Activated T-cell treated with anti-CD3 and anti-CD28 coated beads for 1 hour (primary cell): Measurements from ENCODE around the gene EPS8.

Experiments
- DNase-seq: peaks from one replicate; pipeline ENCODE4 v3.0.0-alpha.2; 2020; ENCODE audit warnings: low read depth

EPS8 gene

DNA sequence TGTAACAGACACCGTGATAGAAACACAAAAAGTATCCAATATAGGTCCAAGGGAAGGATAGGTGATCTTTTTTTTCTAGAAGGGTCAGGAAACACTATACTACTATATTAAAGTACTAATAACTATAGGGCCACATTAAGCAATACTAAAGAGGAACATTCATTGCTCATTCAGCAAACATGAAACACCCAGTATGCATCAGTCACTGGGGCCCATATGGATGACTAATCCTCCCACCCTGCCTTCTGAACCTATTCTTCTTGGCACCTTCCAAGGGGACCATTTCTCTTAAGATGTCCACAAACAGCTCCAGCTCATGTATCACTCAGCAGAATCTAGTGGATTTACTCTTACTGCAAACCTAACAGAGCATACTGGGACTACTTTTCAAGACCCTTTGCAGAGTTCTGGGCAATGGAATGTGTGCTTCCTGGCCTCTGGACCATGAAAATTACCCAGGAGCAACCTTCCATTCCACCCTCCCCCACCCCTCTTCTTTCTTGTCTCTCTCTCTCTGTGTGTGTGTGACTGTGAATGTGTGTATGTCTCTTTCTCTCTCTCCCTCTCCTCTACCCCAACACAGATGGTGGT is 187.9 kb downstream of the EPS8 start:
- DNase-seq = no peak

DNA sequence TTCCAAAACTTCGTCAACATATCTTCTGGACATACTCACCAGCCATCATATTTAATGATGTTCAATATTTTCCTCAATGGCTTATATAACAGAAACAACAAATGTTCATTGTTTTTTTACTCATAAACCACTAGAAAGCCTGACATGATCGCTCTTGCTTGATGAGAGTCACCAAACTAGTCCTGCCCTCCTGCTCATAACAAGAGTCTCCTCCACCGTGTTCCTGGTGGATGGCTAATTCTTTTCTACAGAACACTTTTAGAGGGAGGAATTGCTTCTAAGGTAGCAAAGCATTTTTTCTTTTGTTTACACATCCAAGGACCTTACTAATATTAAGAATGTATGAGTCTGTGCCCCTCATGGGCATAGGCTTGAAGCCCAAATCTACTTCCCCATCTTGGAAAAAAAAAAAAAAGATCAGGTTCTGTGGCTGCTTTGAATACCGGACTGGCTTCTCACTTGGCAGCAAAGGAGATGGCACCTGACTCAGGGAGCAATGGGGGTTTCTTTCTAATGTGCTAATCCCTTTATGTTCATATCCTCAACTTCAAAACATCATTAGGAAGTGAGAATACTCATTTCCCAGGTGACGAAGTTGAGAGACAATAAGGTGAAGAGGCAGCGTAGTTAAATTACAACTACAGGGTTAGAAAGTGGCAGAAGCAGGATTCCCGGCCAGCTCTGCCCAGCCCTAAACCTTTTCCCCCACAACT is 188.8 kb downstream of the EPS8 start:
- no peak for DNase-seq

DNA sequence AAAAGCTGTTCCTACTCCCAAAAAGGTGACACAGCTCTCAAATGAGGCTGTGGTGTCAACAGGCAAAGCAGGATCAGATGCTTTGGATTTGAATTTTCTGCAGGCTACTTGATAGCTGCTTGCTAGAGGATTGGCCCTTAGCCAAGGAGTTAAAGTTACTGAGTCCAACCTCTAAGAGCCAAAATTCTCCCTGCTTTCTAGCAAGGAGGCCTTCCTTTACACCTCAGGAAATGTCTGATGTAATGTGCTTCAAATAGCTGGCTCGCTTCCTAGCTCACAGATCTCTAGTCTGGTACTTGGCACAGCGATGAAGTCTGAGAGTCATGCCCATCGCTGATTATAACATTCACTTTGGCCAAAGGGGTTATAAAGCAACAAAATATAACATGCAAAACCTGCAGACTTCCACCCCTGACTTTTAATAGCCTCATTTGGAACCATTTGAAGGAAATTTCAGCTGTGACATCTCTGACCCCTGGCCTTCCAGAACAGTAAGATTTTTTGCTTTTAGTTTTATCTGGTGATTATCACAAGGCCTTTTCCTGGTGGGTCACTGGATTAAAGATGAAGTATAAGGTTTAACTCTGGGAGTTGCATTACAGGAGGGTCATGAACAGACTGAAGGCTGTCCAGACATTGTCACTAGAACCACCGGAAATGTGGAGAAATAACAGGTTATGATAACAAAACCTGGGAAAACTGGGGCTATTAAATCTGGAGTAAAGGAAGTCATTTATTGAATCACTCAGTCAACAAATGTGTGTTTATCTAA is 189.7 kb downstream of the EPS8 start:
- DNase-seq = no peak

DNA sequence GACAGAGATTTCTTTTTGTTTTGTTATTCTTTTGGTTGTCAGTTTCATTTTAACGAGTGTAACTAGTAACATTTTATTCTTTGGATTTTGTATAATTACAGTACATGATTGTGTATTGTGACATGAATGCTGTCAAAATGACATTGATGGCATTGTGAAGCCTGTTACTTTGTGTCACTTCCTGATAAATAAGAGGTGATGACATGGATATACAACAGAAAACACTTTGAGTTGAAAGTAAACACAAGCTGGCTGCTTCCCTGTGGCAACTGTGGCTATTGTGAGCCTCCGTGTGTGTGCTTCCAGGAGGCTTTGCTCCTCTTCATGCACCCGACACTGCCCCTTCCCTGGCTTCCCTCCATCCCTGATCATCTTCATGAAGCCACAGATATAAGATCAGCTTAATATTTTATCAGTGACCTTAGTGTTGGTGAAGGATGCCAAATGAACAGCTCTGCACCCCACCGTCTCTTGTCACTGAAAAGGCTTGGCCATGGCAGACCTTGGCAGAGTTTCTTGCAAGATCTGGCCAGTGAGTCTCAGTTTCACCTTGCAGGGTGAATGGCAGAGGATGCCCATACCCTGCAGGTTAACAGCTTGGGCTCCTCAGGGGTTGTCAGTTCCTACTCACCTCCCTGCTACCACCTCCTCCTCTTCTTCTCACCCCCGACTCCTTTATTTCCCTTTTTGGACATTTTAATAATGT is 191.9 kb downstream of the EPS8 start:
- DNase-seq = no peak

DNA sequence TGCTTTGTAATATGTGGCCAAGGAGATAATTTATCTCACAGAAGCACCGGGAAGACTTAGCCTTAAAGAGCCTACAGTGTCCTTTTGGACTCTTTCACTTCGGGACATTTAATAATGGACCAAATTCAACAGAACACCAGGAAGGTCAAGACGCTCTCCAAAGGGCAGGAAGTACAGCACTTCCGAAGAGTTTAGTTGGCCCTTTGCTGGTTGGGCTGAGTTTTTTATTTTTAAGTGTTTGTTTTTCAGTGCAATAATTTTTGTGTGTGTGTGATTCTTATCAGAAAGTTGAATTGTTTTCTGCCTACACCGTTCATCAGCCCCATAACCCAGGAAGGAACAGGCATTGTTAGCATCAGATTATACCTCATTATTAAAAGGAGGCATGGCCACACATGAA is 193.0 kb downstream of the EPS8 start:
- no peak for DNase-seq

DNA sequence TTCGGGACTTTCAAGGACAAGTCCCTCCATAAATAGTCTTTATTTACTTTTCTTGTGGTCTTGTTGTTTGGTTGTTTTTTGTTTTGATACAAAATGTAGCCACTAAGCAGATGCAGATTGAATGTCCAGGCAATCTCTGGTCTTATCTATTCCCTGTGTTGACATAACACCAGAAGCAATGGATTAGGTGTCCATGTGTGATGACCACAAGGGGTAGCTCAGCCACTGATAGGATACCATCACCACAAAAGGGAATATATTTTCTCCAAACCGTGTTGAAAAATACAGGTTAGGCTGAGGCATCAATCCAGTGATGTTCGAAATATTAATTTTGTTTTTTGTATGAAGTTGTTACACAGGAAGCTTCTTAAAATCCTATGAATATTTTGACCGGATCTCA is 196.3 kb downstream of the EPS8 start:
- no peak for DNase-seq

DNA sequence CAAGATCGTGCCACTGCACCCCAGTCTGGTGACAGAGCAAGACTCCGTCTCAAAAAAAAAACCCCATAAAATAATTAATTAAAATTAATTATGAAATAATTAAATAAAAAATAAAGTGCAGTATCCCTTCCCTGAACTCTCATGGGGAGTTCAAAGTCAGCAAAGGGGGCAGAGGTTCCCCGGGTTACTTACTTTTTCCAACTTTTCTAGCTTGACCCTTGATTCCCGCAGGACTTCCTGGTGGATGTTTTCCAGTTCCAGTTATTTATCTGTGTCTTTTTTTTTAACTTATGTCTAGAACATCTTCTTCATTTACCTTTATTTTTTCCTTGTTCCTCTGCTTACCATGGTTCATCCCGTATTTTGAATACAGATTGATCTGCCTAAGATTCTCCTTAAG is 197.4 kb downstream of the EPS8 start:
- no peak for DNase-seq

DNA sequence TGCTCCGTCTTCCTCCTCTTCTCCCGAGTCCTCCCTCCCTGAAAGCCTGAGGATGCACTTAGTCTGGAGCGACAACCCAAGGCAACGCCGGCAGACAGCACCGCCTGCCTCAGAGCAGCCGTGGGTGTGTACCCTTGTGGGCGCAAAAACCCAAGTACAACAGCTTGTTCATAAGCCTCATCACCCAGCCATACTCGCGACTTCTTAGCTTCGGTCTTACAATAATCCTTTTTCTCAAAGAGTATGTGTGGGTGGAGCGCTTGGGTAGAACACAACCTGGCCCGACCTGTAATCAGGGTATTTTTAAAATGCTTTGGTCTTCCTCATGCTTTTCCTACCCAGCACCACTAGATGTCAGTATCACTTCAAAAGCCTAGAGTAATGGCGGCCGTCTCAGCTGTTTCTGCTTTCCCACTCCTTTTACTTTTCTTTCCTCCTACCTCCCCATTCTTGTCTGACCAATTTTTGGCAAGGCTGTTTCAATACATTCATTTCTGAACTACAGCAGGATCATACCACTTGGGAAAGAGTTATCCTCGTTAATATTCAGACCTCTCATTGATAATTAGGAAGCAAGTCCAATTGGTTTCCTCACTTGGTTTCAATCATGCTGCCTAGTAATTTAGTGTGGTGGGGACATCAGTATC is 198.9 kb downstream of the EPS8 start:
- DNase-seq = no peak

DNA sequence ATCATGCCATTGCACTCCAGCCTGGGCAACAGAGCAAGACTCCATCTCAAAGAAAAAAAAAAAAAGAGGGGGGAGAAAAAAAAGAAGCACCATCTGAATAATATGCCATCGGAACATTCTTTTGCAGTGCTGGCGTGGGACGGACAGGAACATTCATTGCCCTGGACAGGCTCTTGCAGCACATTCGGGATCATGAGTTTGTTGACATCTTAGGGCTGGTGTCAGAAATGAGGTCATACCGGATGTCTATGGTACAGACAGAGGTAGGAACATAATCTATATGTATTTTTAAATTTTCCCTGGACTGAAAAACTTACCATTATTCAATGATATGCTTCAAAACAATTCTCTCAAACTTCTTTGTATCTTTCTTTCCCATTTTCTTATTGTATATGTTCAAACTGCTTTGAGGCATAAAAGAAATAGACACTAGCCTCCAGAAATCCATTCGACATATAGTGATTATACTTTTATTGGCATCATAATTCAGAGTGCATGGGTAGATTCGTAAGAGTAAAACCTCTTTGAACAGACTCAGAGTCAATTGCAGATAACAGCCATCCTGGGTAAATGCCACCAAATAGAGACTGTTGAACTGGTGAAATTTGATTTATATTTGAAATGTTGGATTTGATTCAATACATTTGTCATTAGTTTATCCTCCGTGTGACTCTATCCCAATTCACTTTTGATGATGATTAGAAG is 199.7 kb downstream of the EPS8 start:
- DNase-seq = no peak

DNA sequence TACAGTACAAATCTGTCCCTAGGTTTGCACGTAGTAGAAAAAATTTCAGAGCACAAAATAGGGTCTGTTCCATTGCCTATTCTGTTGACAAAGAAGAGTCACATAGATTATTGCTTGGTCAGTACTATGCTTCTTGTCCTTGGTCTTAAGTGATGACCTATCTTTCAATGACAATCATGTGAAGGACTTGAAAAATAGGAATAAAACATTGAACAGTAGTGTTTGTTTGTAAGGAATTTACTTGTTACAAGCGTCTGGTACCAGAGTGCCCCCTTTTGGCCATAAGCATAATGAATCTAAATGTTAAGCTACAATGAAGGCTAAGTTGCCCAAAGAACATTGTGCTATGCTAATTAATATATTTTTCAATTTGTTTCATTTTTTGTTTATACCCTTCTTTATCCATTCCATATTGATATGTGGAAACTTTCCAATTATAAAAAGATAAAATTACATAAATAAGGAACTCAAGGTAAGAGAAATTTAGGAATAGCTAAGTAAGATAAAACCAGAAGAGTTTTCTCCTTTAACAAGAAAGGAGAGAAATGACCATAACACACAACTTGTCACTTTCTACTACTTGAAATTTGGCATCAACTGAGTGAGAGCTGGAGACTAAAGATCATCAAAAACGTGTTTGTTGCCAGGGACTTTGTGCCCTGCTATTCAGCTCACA is 204.7 kb downstream of the EPS8 start:
- DNase-seq = no peak

DNA sequence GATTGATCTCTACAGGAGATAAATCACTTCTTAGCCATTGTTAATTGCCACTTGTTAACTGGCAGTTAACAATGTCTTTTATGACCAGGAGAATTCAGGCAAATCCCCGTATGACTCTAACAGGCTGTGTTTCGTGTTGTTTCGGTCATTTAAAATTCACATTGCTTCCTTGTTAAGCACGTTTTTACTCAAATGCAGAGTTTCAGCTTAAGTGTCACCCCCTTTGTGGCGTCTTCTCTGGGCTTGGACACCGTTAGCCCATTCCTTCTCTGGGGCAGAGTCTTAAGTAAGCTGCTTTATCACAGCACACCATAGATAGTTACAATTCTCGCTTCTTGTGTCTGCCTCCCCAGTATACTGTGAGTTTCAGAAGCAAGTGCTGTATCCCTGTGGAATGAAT is 205.4 kb downstream of the EPS8 start:
- DNase-seq = no peak

DNA sequence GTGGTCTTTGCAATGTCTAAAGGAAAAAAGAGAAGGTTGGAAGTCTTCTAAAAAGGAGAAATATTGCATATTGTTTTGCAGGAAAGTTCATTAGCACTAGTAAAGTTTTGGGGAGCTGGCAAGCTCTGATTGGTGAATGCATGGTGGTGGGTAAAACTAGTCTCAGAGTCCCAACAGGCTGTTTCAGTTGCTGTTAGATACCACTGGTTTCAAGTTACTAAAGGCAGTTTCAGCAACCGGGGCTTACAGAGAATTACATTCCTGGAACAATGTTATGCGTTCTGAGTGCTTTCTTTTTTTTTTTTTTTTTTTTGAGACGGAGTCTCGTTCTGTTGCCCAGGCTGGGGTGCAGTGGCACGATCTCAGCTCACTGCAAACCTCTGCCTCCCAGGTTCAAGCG is 208.2 kb downstream of the EPS8 start:
- DNase-seq = no peak

DNA sequence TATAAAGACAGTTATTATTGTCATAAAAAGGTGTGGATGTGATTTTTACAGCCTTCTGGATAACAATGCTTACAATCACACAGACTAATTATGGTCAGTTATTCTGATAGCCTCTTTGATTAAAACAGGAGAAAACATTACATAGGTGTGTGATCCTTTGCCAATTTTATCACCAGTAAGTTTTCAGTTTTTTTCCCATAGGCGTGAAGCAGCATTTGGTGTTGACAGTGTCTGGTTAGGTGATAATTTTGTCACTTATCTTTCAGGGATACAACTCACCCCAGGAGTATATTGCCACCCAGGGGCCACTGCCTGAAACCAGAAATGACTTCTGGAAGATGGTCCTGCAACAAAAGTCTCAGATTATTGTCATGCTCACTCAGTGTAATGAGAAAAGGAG is 208.8 kb downstream of the EPS8 start:
- DNase-seq = no peak

DNA sequence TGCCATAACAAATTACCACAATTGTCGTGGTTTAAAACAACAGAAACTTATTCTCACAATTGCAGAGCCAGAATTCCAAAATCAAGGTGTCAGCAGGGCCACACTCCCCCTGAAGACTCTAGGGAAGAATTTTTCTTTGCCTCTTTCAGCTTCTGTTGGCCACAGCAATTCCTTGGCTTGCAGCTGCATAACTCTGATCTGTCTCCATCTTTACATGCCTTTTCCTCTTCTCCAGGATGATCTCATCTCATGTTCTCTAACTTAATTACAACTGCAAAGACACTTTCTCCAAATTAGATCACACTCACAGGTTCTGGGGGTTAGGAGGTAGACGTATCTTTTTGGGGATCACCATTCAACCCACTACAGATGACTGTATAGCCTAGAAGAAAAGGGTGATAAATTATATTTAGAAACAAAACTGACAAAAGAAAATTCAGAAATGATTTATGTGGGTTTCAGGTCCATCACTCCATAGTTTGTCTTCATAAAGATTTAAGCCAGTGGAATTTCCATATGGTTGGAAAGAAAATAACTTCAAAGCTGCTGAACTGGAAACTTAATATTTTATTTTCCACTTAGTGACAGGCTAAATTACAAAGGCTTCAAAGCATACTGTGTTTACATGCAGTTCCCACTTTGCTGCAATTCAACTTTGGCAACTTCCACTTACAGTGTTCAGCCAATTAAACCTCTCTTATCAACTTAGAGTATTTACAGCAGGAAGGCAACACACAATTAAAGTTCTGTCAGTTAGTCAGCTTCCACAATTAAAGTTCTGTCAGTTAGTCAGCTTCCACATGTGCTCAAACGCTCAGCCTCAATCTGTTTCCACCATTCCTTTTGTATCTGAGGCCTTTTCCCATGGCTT is 213.3 kb downstream of the EPS8 start:
- no peak for DNase-seq

DNA sequence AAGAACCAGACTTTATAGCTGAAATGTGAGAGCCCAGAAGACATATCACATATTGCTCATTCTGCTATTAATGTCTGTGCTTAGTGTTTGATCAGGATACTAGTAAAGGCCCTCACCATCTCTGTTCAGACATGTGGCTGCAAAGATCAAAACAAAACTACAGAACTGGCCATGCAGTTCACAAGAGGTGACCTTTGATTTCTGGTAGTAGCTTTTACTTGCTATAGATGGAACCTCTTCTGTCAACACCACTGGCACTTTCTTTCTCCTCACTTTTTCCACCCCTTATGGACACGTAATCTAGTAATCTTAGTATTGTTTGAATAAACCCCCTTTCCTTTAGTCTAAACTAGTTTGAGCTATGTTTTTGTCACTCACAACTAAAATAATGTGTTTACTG is 214.8 kb downstream of the EPS8 start:
- DNase-seq = no peak
